ENCODE measurements around the gene PHF5A. TPM values are rescaled to one million over a fixed set of nuclear protein-coding genes. Genes with fewer than 3 reads are reported as not detected.

PHF5A gene
- total and polyA plus RNA-seq, 2 experiments from 2014 or later: 13.1 to 41.9 TPM

DNA sequence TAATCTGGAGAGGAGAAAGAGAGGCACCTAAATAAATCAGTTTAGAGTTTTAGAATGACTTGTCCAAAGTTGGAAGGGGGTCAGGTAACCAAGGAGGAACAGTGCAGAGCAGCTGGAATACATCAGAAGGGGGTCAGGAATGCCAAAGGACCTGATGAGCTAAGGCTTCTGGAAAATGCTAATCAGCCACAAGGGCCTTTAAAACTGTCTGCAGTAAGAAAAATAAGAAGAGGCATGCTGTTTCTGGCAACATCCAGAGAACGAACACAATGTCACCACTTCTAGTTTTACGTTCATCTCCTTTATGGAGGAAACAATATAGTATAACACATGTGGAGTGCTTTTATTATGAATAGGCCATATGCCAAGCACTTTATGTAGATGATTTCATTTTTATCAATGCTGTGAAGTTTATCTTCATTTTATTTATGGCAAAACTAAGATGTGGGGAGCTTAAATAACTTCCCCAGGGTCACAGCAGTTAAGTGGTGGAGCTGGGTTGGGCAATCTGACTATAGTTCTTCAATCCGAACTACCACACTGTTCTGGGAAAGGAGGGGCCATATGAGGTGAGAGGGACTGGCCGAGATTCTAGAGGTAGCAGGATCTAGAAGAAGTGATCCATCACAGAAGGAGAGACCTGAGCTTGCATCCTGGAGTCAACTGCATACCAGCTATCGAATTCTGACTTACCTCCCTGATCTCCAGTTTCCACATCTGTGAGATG lies 23.0 kb upstream of the PHF5A start:
- Histone ChIP-seq H3K27me3 (replicated peaks; ENCODE audit: insufficient read depth) (no peaks in the 10 kb centered on the region), H3K9ac (no peak overlapping the region), H3K9me3 (ENCODE audit: low read depth) (no peaks in the 10 kb centered on the region), H4K20me1 (ENCODE audit: insufficient read depth) (0 out of 2 replicates have a peak, but pooled peaks cover 2% of the 10 kb centered on the region), H3K4me3 (no peak overlapping the region), H3K4me2 (ENCODE audit: unreplicated experiment) (no peak overlapping the region), H3K9me2 (ENCODE audit: insufficient read depth) (no peaks in the 10 kb centered on the region), H3K79me2 (ENCODE audit: insufficient read depth) (peaks cover 100% of the 10 kb centered on the region), H3F3A (ENCODE audit: insufficient read depth) (no peaks in the 10 kb centered on the region), H3K4me1 (ENCODE audit: insufficient read depth) (no peaks in the 10 kb centered on the region), H3K36me3 (ENCODE audit: low read depth) (no peaks in the 10 kb centered on the region), H2AFZ (no peak overlapping the region), H3K27ac (no peak overlapping the region)
- 55 to 61% methylated on average over 5 of the region's 5 CpGs for WGBS, 2 experiments (ENCODE audit: low coverage in 1 of 2, low lambda C conversion rate in 2 of 2, missing lambda C conversion rate in 2 of 2)
- in situ Hi-C loops (cut with MboI): no loop called here
- DNase-seq: no peak
- no peak for TF ChIP-seq EZH2 (IDR thresholded peaks at IDR 0.05; ENCODE audit: insufficient read depth, poor library complexity, severe bottlenecking)
- no peak for TF ChIP-seq EZH2phosphoT487 (IDR thresholded peaks at IDR 0.05; ENCODE audit: insufficient read depth, low read depth)

DNA sequence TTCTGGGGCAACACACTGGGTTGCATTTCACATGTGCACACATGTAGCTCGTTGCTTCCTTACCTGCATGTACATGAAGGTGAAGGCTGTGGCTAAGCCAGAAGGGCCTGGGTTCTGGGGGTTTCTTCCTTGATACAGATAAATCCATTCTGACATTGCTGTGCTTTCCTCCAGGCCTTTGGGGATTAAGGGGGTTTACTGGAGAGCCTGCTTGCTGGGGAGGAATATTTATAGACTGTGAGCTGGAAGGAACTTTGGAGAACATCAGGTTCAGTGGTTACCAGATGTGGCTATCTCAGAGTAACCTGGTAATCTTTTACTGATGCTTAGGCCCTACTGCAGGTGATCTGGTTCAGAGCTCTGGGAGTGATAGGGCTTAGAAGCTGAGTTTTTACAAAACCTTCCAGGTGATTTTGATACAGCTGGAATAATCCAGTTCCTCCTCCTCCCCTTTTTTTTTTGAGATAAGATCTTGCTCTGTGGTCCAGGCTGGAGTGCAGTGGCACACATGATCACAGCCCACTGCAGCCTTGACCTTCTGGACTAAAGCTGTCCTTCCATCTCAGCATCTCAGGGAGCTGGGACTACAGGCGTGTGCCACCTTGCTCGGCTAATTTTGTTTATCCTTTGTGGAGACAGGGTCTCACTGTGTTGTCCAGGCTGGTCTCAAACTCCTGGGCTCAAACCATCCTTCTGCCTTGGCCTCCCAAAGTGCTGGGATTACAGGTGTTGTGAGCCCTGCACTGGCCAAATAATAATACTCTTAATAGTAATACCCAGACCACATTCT lies 20.3 kb upstream of the PHF5A start:
- no peak overlapping the region for H3K4me3 ChIP-seq
- H3K9me2 ChIP-seq (ENCODE audit: insufficient read depth): no peaks in the 10 kb centered on the region
- H2AFZ ChIP-seq: no peak overlapping the region
- H3F3A ChIP-seq (ENCODE audit: insufficient read depth): no peaks in the 10 kb centered on the region
- in situ Hi-C loops (cut with MboI): no loop called here
- H3K27ac ChIP-seq: no peak overlapping the region
- TF ChIP-seq EZH2phosphoT487 (IDR thresholded peaks at IDR 0.05; ENCODE audit: insufficient read depth, low read depth) (no peak), EZH2 (IDR thresholded peaks at IDR 0.05; ENCODE audit: insufficient read depth, poor library complexity, severe bottlenecking) (no peak)
- H3K9me3 ChIP-seq (ENCODE audit: low read depth): no peaks in the 10 kb centered on the region
- no peaks in the 10 kb centered on the region for H3K4me1 ChIP-seq (ENCODE audit: insufficient read depth)
- H4K20me1 ChIP-seq (ENCODE audit: insufficient read depth): 0 out of 2 replicates have a peak, but pooled peaks cover 2% of the 10 kb centered on the region
- H3K9ac ChIP-seq: no peak overlapping the region
- DNase-seq: no peak
- no peak overlapping the region for H3K4me2 ChIP-seq (ENCODE audit: unreplicated experiment)
- H3K79me2 ChIP-seq (ENCODE audit: insufficient read depth): peaks cover 100% of the 10 kb centered on the region
- no peaks in the 10 kb centered on the region for H3K27me3 ChIP-seq (replicated peaks; ENCODE audit: insufficient read depth)
- WGBS, 2 experiments (ENCODE audit: low coverage in 1 of 2, low lambda C conversion rate in 2 of 2, missing lambda C conversion rate in 2 of 2): 64 to 70% methylated on average over 3 of the region's 3 CpGs
- H3K36me3 ChIP-seq (ENCODE audit: low read depth): no peaks in the 10 kb centered on the region

DNA sequence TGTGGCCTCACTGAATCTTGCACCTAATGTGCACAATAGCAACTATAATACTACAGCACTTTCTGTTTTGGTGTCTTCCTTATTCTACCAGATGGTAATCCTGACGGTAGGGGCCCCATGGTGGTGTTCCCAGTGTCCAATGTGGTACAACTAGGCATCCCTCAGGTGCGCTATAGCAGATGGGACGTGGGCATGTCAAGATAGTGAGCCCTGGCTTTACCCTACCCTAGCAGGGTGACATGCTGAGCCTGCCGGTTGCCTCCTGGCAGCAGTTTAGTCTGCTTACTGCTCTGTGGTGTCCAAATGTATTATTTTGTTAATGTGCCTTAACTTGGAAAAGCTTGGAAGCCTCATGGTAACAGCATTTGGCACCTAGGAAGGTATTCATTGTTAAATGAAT lies 19.6 kb upstream of the PHF5A start:
- Histone ChIP-seq H3K27ac (no peak overlapping the region), H3K9me3 (ENCODE audit: low read depth) (no peaks in the 10 kb centered on the region), H2AFZ (no peak overlapping the region), H3K9ac (no peak overlapping the region), H3K4me2 (ENCODE audit: unreplicated experiment) (no peak overlapping the region), H3K9me2 (ENCODE audit: insufficient read depth) (no peaks in the 10 kb centered on the region), H3K79me2 (ENCODE audit: insufficient read depth) (peaks cover 100% of the 10 kb centered on the region), H3F3A (ENCODE audit: insufficient read depth) (no peaks in the 10 kb centered on the region), H3K36me3 (ENCODE audit: low read depth) (no peaks in the 10 kb centered on the region), H3K4me3 (no peak overlapping the region), H4K20me1 (ENCODE audit: insufficient read depth) (0 out of 2 replicates have a peak, but pooled peaks cover 2% of the 10 kb centered on the region), H3K4me1 (ENCODE audit: insufficient read depth) (peaks cover 3% of the 10 kb centered on the region; the same call in 1 of the 2 replicates), H3K27me3 (replicated peaks; ENCODE audit: insufficient read depth) (no peaks in the 10 kb centered on the region)
- 70 to 80% methylated on average over 4 of the region's 4 CpGs for WGBS, 2 experiments (ENCODE audit: low coverage in 1 of 2, low lambda C conversion rate in 2 of 2, missing lambda C conversion rate in 2 of 2)
- in situ Hi-C loops (cut with MboI): no loop called here
- no peak for DNase-seq
- TF ChIP-seq EZH2 (IDR thresholded peaks at IDR 0.05; ENCODE audit: insufficient read depth, poor library complexity, severe bottlenecking): no peak
- no peak for TF ChIP-seq EZH2phosphoT487 (IDR thresholded peaks at IDR 0.05; ENCODE audit: insufficient read depth, low read depth)

DNA sequence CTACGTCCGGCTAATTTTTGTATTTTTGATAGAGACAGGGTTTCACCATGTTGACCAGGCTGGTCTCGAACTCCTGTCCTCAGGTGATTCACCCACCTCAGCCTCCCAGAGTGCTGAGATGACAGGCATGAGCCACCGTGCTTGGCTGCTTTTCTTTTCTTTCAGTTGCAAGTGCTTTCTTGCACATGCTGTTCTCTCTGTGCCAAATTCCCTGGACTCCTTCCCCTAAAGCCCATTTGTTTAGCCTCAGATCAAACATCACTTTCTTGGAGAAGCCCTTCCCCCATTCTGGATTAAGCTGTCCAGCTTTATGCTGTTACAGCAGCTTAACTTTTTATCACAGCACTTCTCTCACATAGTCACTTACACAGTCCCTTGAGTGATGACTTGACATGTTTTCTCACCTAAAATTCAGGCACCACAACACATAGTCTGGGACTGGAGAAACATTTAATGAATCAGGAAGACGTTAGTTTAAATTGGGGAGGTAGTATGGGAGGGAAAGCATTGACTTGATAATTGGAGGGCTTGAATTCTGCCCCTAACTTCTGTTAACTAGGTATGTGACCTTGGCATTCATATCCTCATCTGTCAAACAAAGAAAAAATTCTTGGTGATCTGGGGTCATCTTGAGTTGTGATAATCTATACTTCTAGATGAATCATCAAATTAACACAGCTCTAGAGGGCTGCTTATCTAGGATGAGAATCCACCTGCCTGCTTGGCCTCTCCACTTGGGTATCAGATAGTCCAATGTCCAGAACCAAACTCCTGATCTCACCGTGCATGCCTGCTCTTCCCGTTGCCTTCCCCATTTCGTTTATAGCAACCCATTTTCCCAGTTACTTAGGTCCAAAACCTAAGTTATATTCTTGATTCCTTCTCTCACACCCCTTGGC lies 18.8 kb upstream of the PHF5A start:
- in situ Hi-C loops (cut with MboI): no loop called here
- DNase-seq: no peak
- Histone ChIP-seq H3K9me2 (ENCODE audit: insufficient read depth) (no peaks in the 10 kb centered on the region), H3K79me2 (ENCODE audit: insufficient read depth) (peaks cover 99% of the 10 kb centered on the region), H3K36me3 (ENCODE audit: low read depth) (no peaks in the 10 kb centered on the region), H3K4me1 (ENCODE audit: insufficient read depth) (peaks cover 11% of the 10 kb centered on the region), H3K27ac (no peak overlapping the region), H3K9ac (no peak overlapping the region), H3K9me3 (ENCODE audit: low read depth) (no peaks in the 10 kb centered on the region), H3K4me3 (no peak overlapping the region), H3F3A (ENCODE audit: insufficient read depth) (peaks cover 8% of the 10 kb centered on the region; the same call in 1 of the 2 replicates), H3K4me2 (ENCODE audit: unreplicated experiment) (no peak overlapping the region), H3K27me3 (replicated peaks; ENCODE audit: insufficient read depth) (no peaks in the 10 kb centered on the region), H2AFZ (no peak overlapping the region), H4K20me1 (ENCODE audit: insufficient read depth) (0 out of 2 replicates have a peak, but pooled peaks cover 2% of the 10 kb centered on the region)
- 89% methylated on average over 8 of the region's 8 CpGs for WGBS, 2 experiments (ENCODE audit: low coverage in 1 of 2, low lambda C conversion rate in 2 of 2, missing lambda C conversion rate in 2 of 2)
- TF ChIP-seq EZH2 (IDR thresholded peaks at IDR 0.05; ENCODE audit: insufficient read depth, poor library complexity, severe bottlenecking) (no peak), EZH2phosphoT487 (IDR thresholded peaks at IDR 0.05; ENCODE audit: insufficient read depth, low read depth) (no peak)
